ENCODE data around the gene NPAT.

The NPAT gene

DNA sequence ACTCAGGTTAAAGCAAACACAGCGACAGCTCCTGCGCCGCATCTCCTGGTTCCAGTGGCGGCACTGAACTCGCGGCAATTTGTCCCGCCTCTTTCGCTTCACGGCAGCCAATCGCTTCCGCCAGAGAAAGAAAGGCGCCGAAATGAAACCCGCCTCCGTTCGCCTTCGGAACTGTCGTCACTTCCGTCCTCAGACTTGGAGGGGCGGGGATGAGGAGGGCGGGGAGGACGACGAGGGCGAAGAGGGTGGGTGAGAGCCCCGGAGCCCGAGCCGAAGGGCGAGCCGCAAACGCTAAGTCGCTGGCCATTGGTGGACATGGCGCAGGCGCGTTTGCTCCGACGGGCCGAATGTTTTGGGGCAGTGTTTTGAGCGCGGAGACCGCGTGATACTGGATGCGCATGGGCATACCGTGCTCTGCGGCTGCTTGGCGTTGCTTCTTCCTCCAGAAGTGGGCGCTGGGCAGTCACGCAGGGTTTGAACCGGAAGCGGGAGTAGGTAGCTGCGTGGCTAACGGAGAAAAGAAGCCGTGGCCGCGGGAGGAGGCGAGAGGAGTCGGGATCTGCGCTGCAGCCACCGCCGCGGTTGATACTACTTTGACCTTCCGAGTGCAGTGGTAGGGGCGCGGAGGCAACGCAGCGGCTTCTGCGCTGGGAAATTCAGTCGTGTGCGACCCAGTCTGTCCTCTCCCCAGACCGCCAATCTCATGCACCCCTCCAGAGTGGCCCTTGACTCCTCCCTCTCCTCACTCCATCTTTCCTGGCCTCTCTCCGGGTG, at the start of gene NPAT, which contains the start of gene ATM:
TSS of gene NPAT (minus strand) at position 65 of the 774 bp plus-strand sequence. CDS start 102 bp downstream, outside the sequence.
TSS of gene ATM (plus strand) at position 494 of the 774 bp plus-strand sequence. CDS start 4,558 bp downstream, outside the sequence.
- no peak within 1 kb of the TSS for H3K4me3 Mint-ChIP-seq
- H3K9me3 Mint-ChIP-seq, result no peaks in the 10 kb centered on the region
- peak; percentile 98 for DNase-seq
- H3K4me1 Mint-ChIP-seq (ENCODE audit: low read depth), result peaks cover 57% of the 10 kb centered on the region
- H3K36me3 Mint-ChIP-seq (ENCODE audit: low read depth), result peaks cover 52% of the 10 kb centered on the region
- no peak within 1 kb of the TSS for H3K27ac Mint-ChIP-seq
- H3K27me3 Mint-ChIP-seq, result no peaks in the 10 kb centered on the region

GRCh38 chr11:108269583-108269982, 47.1 kb upstream of the NPAT start:
- Mint-ChIP-seq H3K4me3 (no peak overlapping the region), H3K36me3 (ENCODE audit: low read depth) (peaks cover 65% of the 10 kb centered on the region), H3K27ac (peak overlapping the region; percentile 83), H3K27me3 (no peaks in the 10 kb centered on the region), H3K9me3 (peaks cover 10% of the 10 kb centered on the region), H3K4me1 (ENCODE audit: low read depth) (peaks cover 45% of the 10 kb centered on the region)
- DNase-seq, result no peak

- DNase-seq, result no peak
- H3K27me3 Mint-ChIP-seq, result no peaks in the 10 kb centered on the region
- H3K27ac Mint-ChIP-seq, result no peak overlapping the region
- H3K9me3 Mint-ChIP-seq, result no peaks in the 10 kb centered on the region
- H3K4me1 Mint-ChIP-seq (ENCODE audit: low read depth), result peaks cover 51% of the 10 kb centered on the region
- no peak overlapping the region for H3K4me3 Mint-ChIP-seq
- H3K36me3 Mint-ChIP-seq (ENCODE audit: low read depth), result peaks cover 79% of the 10 kb centered on the region
Observed at GRCh38 chr11:108253176-108253575, 30.7 kb upstream of the NPAT start.

- Mint-ChIP-seq H3K27ac (peak overlapping the region; percentile 22), H3K4me3 (no peak overlapping the region), H3K4me1 (ENCODE audit: low read depth) (peaks cover 68% of the 10 kb centered on the region), H3K27me3 (no peaks in the 10 kb centered on the region), H3K36me3 (ENCODE audit: low read depth) (peaks cover 65% of the 10 kb centered on the region), H3K9me3 (no peaks in the 10 kb centered on the region)
- no peak for DNase-seq
Observed at GRCh38 chr11:108246885-108247284, 24.4 kb upstream of the NPAT start.

DNA sequence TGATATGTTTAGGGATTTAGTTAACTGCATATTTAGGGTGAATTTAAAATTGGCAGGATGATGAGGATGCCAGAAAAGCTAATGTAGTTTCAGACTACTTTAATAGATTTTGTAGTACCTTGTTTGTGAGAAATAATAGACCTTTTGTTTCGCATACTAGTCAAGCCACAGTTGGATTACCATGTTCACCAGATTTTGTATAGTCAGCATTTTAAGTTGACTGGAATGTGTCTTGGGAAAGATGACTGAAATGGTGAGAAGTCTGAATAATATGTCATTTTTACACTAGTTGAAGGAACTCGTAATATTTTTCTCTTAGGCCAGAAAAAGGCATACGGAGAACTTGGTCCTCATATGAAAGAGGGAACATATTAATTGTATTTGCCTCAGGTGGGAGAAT, 23.9 kb upstream of the NPAT start:
- H3K36me3 Mint-ChIP-seq (ENCODE audit: low read depth), result peaks cover 59% of the 10 kb centered on the region
- no peaks in the 10 kb centered on the region for H3K27me3 Mint-ChIP-seq
- DNase-seq, result no peak
- peaks cover 67% of the 10 kb centered on the region for H3K4me1 Mint-ChIP-seq (ENCODE audit: low read depth)
- no peaks in the 10 kb centered on the region for H3K9me3 Mint-ChIP-seq
- H3K4me3 Mint-ChIP-seq, result no peak overlapping the region
- peak overlapping the region; percentile 22 for H3K27ac Mint-ChIP-seq

DNA sequence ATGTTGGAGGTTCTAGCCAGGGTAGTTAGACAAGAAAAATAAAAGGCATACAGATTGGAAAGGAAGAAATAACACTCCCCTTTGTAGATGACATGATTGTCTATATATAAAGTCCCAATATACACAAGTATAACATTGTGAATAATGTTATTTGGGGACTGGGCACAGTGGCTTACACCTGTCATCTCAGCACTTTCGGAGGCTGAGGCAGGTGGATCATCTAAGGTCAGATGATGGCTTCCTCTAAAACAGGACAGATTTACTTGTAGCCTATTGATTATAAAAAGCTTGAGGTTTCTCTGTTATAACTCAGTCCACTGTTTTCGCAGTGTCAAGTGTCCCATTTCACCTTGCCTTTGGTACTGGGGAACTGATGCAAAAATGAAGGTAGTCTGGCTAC, 20.0 kb upstream of the NPAT start:
- Mint-ChIP-seq H3K4me1 (ENCODE audit: low read depth) (peaks cover 77% of the 10 kb centered on the region), H3K27me3 (no peaks in the 10 kb centered on the region), H3K27ac (peak overlapping the region; percentile 96), H3K36me3 (ENCODE audit: low read depth) (peaks cover 52% of the 10 kb centered on the region), H3K4me3 (peak overlapping the region; percentile 62), H3K9me3 (no peaks in the 10 kb centered on the region)
- no peak for DNase-seq

DNA sequence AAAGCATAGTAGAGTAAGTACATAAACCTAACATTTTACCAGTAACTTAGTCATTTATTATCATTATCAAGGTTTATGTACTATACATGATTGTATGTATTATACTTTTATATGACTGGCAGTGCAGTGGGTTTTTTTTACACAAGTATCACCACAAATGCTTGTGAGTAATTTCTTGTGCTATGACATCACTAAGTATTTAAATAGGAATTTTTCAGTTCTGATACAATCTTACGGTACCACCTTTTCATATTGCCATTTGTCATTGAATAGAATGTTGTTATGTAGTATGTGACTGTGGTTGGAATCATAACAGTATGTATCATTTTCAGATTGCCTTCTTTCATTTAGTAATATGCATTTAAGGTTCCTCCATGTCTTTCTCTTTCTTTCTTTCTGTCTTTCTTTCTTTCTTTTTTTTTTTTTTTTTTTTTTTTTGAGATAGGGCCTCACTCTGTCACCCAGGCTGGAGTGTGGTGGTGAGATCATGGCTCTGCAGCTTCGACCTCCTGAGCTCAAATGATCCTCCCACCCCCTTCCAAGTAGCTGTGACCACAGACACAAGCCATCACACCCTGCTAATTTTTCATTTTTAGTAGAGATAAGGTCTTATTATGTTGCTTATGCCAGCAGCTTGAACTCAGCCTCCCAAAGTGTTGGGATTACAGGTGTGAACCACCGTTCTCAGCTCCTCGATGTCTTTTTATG, 19.0 kb upstream of the NPAT start:
- Mint-ChIP-seq H3K9me3 (no peaks in the 10 kb centered on the region), H3K4me1 (ENCODE audit: low read depth) (peaks cover 78% of the 10 kb centered on the region), H3K27me3 (no peaks in the 10 kb centered on the region), H3K36me3 (ENCODE audit: low read depth) (peaks cover 52% of the 10 kb centered on the region), H3K27ac (peak overlapping the region; percentile 96), H3K4me3 (peak overlapping the region; percentile 62)
- no peak for DNase-seq

- Mint-ChIP-seq H3K4me3 (no peak overlapping the region), H3K27me3 (no peaks in the 10 kb centered on the region), H3K9me3 (no peaks in the 10 kb centered on the region), H3K27ac (peak overlapping the region; percentile 84), H3K36me3 (ENCODE audit: low read depth) (peaks cover 52% of the 10 kb centered on the region), H3K4me1 (ENCODE audit: low read depth) (peaks cover 73% of the 10 kb centered on the region)
- no peak for DNase-seq
Observed at GRCh38 chr11:108239076-108239475, 16.6 kb upstream of the NPAT start.

GRCh38 chr11:108237058-108237481, 14.6 kb upstream of the NPAT start:
- DNase-seq, result no peak
- H3K27me3 Mint-ChIP-seq, result no peaks in the 10 kb centered on the region
- no peaks in the 10 kb centered on the region for H3K9me3 Mint-ChIP-seq
- H3K4me3 Mint-ChIP-seq, result peak overlapping the region; percentile 59
- H3K36me3 Mint-ChIP-seq (ENCODE audit: low read depth), result peaks cover 66% of the 10 kb centered on the region
- peaks cover 74% of the 10 kb centered on the region for H3K4me1 Mint-ChIP-seq (ENCODE audit: low read depth)
- peak overlapping the region; percentile 90 for H3K27ac Mint-ChIP-seq

GRCh38 chr11:108235633-108236032, 13.2 kb upstream of the NPAT start:
- no peaks in the 10 kb centered on the region for H3K9me3 Mint-ChIP-seq

GRCh38 chr11:108235192-108235591, 12.8 kb upstream of the NPAT start:
- Mint-ChIP-seq H3K27me3 (no peaks in the 10 kb centered on the region), H3K36me3 (ENCODE audit: low read depth) (peaks cover 78% of the 10 kb centered on the region), H3K4me1 (ENCODE audit: low read depth) (peaks cover 77% of the 10 kb centered on the region), H3K4me3 (no peak overlapping the region), H3K9me3 (no peaks in the 10 kb centered on the region), H3K27ac (peak overlapping the region; percentile 90)
- no peak for DNase-seq

More at GRCh38 chr11:108235633-108236032, 13.2 kb upstream of the NPAT start:
- Mint-ChIP-seq H3K4me1 (ENCODE audit: low read depth) (peaks cover 77% of the 10 kb centered on the region), H3K4me3 (peak overlapping the region; percentile 59), H3K36me3 (ENCODE audit: low read depth) (peaks cover 78% of the 10 kb centered on the region), H3K27ac (peak overlapping the region; percentile 90), H3K27me3 (no peaks in the 10 kb centered on the region)
- no peak for DNase-seq

DNA sequence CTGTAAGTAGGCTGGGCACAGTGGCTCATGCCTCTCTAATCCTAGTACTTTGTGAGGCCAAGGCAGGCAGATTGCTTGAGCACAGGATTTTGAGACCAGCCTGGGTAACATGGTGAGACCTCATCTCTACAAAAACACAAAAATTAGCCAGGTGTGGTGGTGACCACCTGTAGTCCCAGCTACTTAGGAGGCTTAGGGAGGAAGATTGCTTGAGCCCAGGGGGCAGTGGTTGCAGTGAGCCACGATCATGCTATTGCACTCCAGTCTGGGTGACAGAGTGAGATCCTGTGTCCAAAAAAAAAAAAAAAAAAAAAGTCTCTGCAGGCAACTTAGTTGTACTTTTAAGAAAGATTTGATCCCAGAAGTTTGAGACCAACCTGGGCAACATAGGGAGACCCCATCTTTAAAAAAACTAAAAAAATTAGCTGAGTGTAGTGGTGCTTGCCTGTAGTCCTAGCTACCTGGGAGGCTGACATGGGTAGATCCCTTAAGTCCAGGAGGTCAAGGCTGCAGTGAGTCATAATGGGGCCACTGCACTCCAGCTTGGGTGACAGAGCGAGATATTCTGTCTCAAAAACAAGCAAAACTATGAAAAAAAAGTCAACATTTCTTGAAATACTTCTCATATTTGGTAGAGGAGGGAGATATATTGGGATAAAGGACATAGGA, 11.0 kb upstream of the NPAT start:
- no peak overlapping the region for H3K4me3 Mint-ChIP-seq
- no peaks in the 10 kb centered on the region for H3K9me3 Mint-ChIP-seq
- H3K36me3 Mint-ChIP-seq (ENCODE audit: low read depth), result peaks cover 81% of the 10 kb centered on the region
- H3K4me1 Mint-ChIP-seq (ENCODE audit: low read depth), result peaks cover 79% of the 10 kb centered on the region
- H3K27me3 Mint-ChIP-seq, result no peaks in the 10 kb centered on the region
- H3K27ac Mint-ChIP-seq, result peak overlapping the region; percentile 63
- DNase-seq, result no peak

DNA sequence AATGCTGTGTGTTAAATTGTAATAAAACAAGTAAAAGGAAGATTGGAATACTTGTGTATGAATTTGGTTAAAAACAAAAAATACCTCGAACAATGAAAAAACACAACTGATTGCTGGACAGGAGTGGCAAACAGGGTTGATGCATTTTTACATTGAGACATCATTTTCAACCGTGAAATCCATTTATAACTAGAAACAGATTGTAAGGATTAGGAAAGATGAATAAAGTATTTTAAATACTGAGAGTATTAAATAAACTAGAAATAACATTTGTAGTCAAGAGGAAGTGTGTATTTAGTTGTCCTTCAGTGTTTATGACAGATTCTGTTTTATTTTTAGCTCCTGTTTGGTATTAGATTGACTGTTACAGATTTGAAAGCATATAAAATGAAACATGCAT, 5.8 kb upstream of the NPAT start:
- no peaks in the 10 kb centered on the region for H3K27me3 Mint-ChIP-seq
- H3K9me3 Mint-ChIP-seq, result no peaks in the 10 kb centered on the region
- H3K4me1 Mint-ChIP-seq (ENCODE audit: low read depth), result peaks cover 75% of the 10 kb centered on the region
- H3K27ac Mint-ChIP-seq, result peak overlapping the region; percentile 93
- H3K4me3 Mint-ChIP-seq, result peak overlapping the region; percentile 67
- H3K36me3 Mint-ChIP-seq (ENCODE audit: low read depth), result peaks cover 61% of the 10 kb centered on the region
- DNase-seq, result no peak

GRCh38 chr11:108226036-108226435, 3.6 kb upstream of the NPAT start:
- DNase-seq, result no peak
- H3K9me3 Mint-ChIP-seq, result no peaks in the 10 kb centered on the region
- H3K4me1 Mint-ChIP-seq (ENCODE audit: low read depth), result peaks cover 59% of the 10 kb centered on the region
- no peak overlapping the region for H3K4me3 Mint-ChIP-seq
- peaks cover 52% of the 10 kb centered on the region for H3K36me3 Mint-ChIP-seq (ENCODE audit: low read depth)
- peak overlapping the region; percentile 96 for H3K27ac Mint-ChIP-seq
- H3K27me3 Mint-ChIP-seq, result no peaks in the 10 kb centered on the region
